H1 (cell line): Measurements from ENCODE around the gene ZRANB3. TPM values are rescaled to one million over a fixed set of nuclear protein-coding genes. Genes with fewer than 3 reads are reported as not detected.

Experiments used
- CTCF ChIA-PET: fragments of 300-600 bp; sonication (Branson Sonifier 250); formaldehyde crosslinking; loops from one replicate; lab custom pipeline; 2021; ENCODE audit not compliant: partially characterized antibody; lab: Charles Lee
- POLR2A ChIA-PET: fragments of 300-600 bp; sonication (Branson Sonifier 250); formaldehyde crosslinking; loops from one replicate; lab custom pipeline; 2021; ENCODE audit warnings: inconsistent platforms; ENCODE audit not compliant: partially characterized antibody; lab: Charles Lee
- DNase-seq, 2 experiments: peaks; one replicate each; pipeline versions ENCODE4 v3.0.0 to v3.0.0-alpha.2; 2010 to 2022; ENCODE audit warnings: low spot score in 2 of 2, low read depth in 1 of 2, mixed read lengths in 1 of 2
- FAIRE-seq: peaks from 2 replicates; lab custom pipeline; 2011; peaks lifted over from hg19 to GRCh38; lab: Jason Lieb, UNC
- H2AFZ ChIP-seq: 2 replicates; pipeline ENCODE4 v1.8.1; 2012; ENCODE audit warnings: low read length, inconsistent platforms
- H2AK5ac ChIP-seq: 2 replicates; pipeline ENCODE4 v1.6.1; 2013; ENCODE audit warnings: low read depth, low read length
- H2BK120ac ChIP-seq: replicated peaks from 2 replicates; pipeline ENCODE3; 2013; ENCODE audit warnings: low read depth, low read length, inconsistent platforms
- H2BK12ac ChIP-seq: 2 replicates; pipeline ENCODE4 v1.6.1; 2013; ENCODE audit warnings: low read depth, low read length
- H2BK15ac ChIP-seq: 2 replicates; pipeline ENCODE4 v1.6.1; 2013; ENCODE audit warnings: low read length
- H2BK20ac ChIP-seq: 2 replicates; pipeline ENCODE4 v1.6.1; 2013; ENCODE audit warnings: low read length
- H2BK5ac ChIP-seq: 2 replicates; pipeline ENCODE4 v1.6.1; 2013; ENCODE audit warnings: low read depth, low read length
- H3K14ac ChIP-seq: 2 replicates; pipeline ENCODE4 v1.6.1; 2013; ENCODE audit warnings: inconsistent platforms; ENCODE audit not compliant: insufficient read length
- H3K18ac ChIP-seq: 2 replicates; pipeline ENCODE4 v1.6.1; 2013; ENCODE audit warnings: low read length; ENCODE audit errors: extremely low read depth
- H3K23ac ChIP-seq: 2 replicates; pipeline ENCODE4 v1.6.1; 2013; ENCODE audit warnings: inconsistent platforms; ENCODE audit not compliant: insufficient read length
- H3K23me2 ChIP-seq: 2 replicates; pipeline ENCODE4 v1.6.1; 2013; ENCODE audit warnings: low read depth, low read length
- H3K27ac ChIP-seq: 2 replicates; pipeline ENCODE4 v1.6.1; 2011; ENCODE audit warnings: low read depth, low read length, inconsistent platforms
- H3K27me3 ChIP-seq, 4 experiments: replicated peaks in 1 of 4; 1 replicate in 1 of 4; 2 replicates in 3 of 4; pipeline versions ENCODE4 v1.6.1 to v1.8.1; 2011 to 2013; ENCODE audit warnings: low read length in 3 of 4, mild to moderate bottlenecking in 3 of 4, inconsistent platforms in 2 of 4, mixed read lengths in 2 of 4, moderate library complexity in 1 of 4; ENCODE audit not compliant: control insufficient read depth in 3 of 4, insufficient read depth in 3 of 4; ENCODE audit errors: extremely low read depth in 1 of 4
- H3K36me3 ChIP-seq, 4 experiments: 2 replicates each; pipeline versions ENCODE4 v1.6.1 to v1.8.1; 2011 to 2013; ENCODE audit warnings: mild to moderate bottlenecking in 4 of 4, low read length in 3 of 4, moderate library complexity in 2 of 4, control low read depth in 1 of 4, inconsistent platforms in 1 of 4; ENCODE audit not compliant: insufficient read depth in 4 of 4, control insufficient read depth in 2 of 4
- H3K4ac ChIP-seq: replicated peaks from 2 replicates; pipeline ENCODE3; 2013; ENCODE audit warnings: low read length, low read depth, mixed read lengths, inconsistent platforms; ENCODE audit not compliant: insufficient read length
- H3K4me1 ChIP-seq, 4 experiments: replicated peaks in 1 of 4; 1 replicate in 1 of 4; 2 replicates in 3 of 4; pipeline versions ENCODE4 v1.6.1 to v1.8.1; 2011 to 2013; ENCODE audit warnings: low read length in 3 of 4, inconsistent platforms in 2 of 4, mixed read lengths in 1 of 4; ENCODE audit not compliant: insufficient read depth in 4 of 4, control insufficient read depth in 3 of 4
- H3K4me2 ChIP-seq, 2 experiments: 2 replicates each; pipeline versions ENCODE4 v1.6.1 to v1.8.1; 2011 to 2013; ENCODE audit warnings: low read depth in 2 of 2, low read length in 2 of 2, control low read depth in 1 of 2, inconsistent platforms in 1 of 2, mild to moderate bottlenecking in 1 of 2; ENCODE audit not compliant: insufficient read depth in 1 of 2
- H3K4me3 ChIP-seq, 4 experiments: fragments of 200-600, 300-600 bp in 1 of 4; sonication (generic), shearing (Covaris generic), sonication (Bioruptor Twin) in 1 of 4; 2 replicates each; pipeline versions ENCODE4 v1.5.1 to v1.8.1; 2011 to 2016; ENCODE audit warnings: low read length in 4 of 4, low read depth in 3 of 4, control low read depth in 2 of 4, inconsistent platforms in 2 of 4, mild to moderate bottlenecking in 2 of 4, mixed read lengths in 1 of 4, moderate library complexity in 1 of 4; ENCODE audit not compliant: insufficient read depth in 2 of 4; ENCODE audit errors: extremely low read depth in 1 of 4
- H3K56ac ChIP-seq: replicated peaks from 2 replicates; pipeline ENCODE3; 2013; ENCODE audit warnings: low read depth, mild to moderate bottlenecking, mixed read lengths, low read length, inconsistent platforms; ENCODE audit not compliant: insufficient read length
- H3K79me1 ChIP-seq: 2 replicates; pipeline ENCODE4 v1.6.1; 2013; ENCODE audit warnings: low read depth, low read length, control low read depth
- H3K79me2 ChIP-seq, 2 experiments: 2 replicates each; pipeline versions ENCODE4 v1.6.1 to v1.8.1; 2012 to 2013; ENCODE audit warnings: low read length in 2 of 2, mild to moderate bottlenecking in 2 of 2, inconsistent platforms in 1 of 2; ENCODE audit not compliant: insufficient read depth in 2 of 2, control insufficient read depth in 1 of 2
- H3K9ac ChIP-seq, 4 experiments: replicated peaks in 1 of 4; 1 replicate in 1 of 4; 2 replicates in 3 of 4; pipeline versions ENCODE4 v1.6.1 to v1.8.1; 2011 to 2013; ENCODE audit warnings: low read depth in 3 of 4, low read length in 3 of 4, control low read depth in 2 of 4, mild to moderate bottlenecking in 2 of 4, moderate library complexity in 2 of 4, inconsistent platforms in 1 of 4; ENCODE audit errors: extremely low read depth in 1 of 4
- H3K9me3 ChIP-seq, 2 experiments: 2 replicates each; pipeline versions ENCODE4 v1.6.1 to v1.8.1; 2012 to 2013; ENCODE audit warnings: mild to moderate bottlenecking in 2 of 2, moderate library complexity in 2 of 2, control low read depth in 1 of 2, inconsistent platforms in 1 of 2, low read depth in 1 of 2, low read length in 1 of 2, mixed read lengths in 1 of 2; ENCODE audit not compliant: insufficient read depth in 2 of 2
- H4K20me1 ChIP-seq, 2 experiments: replicated peaks in 1 of 2; 2 replicates each; pipeline versions ENCODE3 to v1.8.1; 2011 to 2013; ENCODE audit warnings: inconsistent platforms in 2 of 2, low read length in 2 of 2, mild to moderate bottlenecking in 1 of 2; ENCODE audit not compliant: insufficient read depth in 2 of 2, control insufficient read depth in 1 of 2
- H4K5ac ChIP-seq: 2 replicates; pipeline ENCODE4 v1.6.1; 2013; ENCODE audit warnings: low read length, low read depth, mixed read lengths, inconsistent platforms; ENCODE audit not compliant: insufficient read length
- H4K8ac ChIP-seq: 2 replicates; pipeline ENCODE4 v1.8.0; 2013; ENCODE audit warnings: mild to moderate bottlenecking, moderate library complexity, low read length, inconsistent platforms; ENCODE audit not compliant: insufficient read depth; ENCODE audit errors: extremely low read depth
- H4K91ac ChIP-seq: replicated peaks from 2 replicates; pipeline ENCODE3; 2013; ENCODE audit warnings: low read length, mixed read lengths, inconsistent platforms; ENCODE audit not compliant: insufficient read length
- CHD2 ChIP-seq: IDR thresholded peaks from 2 replicates; pipeline ENCODE4 v1.6.1; 2012; ENCODE audit warnings: low read length, improper control_type of control experiment
- FOSL1 ChIP-seq: IDR thresholded peaks from 2 replicates; pipeline ENCODE4 v1.6.1; 2011; ENCODE audit warnings: mild to moderate bottlenecking, low read depth, low read length, moderate library complexity; ENCODE audit not compliant: insufficient read depth
- GABPA ChIP-seq: IDR thresholded peaks from 2 replicates; pipeline ENCODE4 v1.6.1; 2011; ENCODE audit warnings: mild to moderate bottlenecking, low read length, moderate library complexity, borderline replicate concordance; ENCODE audit not compliant: insufficient read depth
- RNF2 ChIP-seq: fragments of 200-900, 300-1000 bp; sonication (generic); IDR thresholded peaks from 2 replicates; pipeline ENCODE4 v1.7.1; 2016; ENCODE audit warnings: borderline replicate concordance, low read depth, mild to moderate bottlenecking, antibody characterized with exemption, low read length; ENCODE audit not compliant: poor library complexity, severe bottlenecking; ENCODE audit errors: missing control alignments
- TBP ChIP-seq: IDR thresholded peaks from 2 replicates; pipeline ENCODE4 v1.6.1; 2011; ENCODE audit warnings: low read depth, low read length, improper control_type of control experiment
- WGBS, 2 experiments: shearing (Covaris generic) in 1 of 2; methylation state at CpG; one replicate each; pipeline versions ENCODE4 v1.1.6 to v1.1.7; 2013 to 2015; ENCODE audit warnings: low lambda C conversion rate in 2 of 2, mixed read lengths in 2 of 2, inconsistent platforms in 1 of 2, low coverage in 1 of 2, missing lambda C conversion rate in 1 of 2; ENCODE audit not compliant: insufficient replicate concordance in 2 of 2, insufficient coverage in 1 of 2, insufficient read length in 1 of 2; ENCODE audit errors: extremely low coverage in 1 of 2, missing lambda C conversion rate in 1 of 2; 5-methylcytosine and 5-hydroxymethylcytosine counted together
- polyA plus RNA-seq, 7 experiments: library from polyadenylated mRNA; depleted of rRNA in 3 of 7; stranded (reverse) in 5 of 7; unstranded in 2 of 7; fragments of >200 nt in 5 of 7; fragments of 200-250 nt in 2 of 7; gene quantifications; 1 replicate in 5 of 7; 2 replicates in 1 of 7; 4 replicates in 1 of 7; pipeline versions ENCODE4 v1.2.1 to v1.2.3, GENCODE V29; 2011 to 2013; ENCODE audit warnings: missing spikeins in 2 of 7, mixed read lengths in 2 of 7
- total RNA-seq: library from RNA; stranded (reverse); fragmentation: NEBNext Ultra II Directional; extraction: Animal tissue kit (Norgen Biotek cat#: 25700); gene quantifications from 2 replicates; pipeline ENCODE4 v1.2.1, GENCODE V29; 2021

Gene ZRANB3
- total and polyA plus RNA-seq, 2 of the 8 experiments (the other 6 are each of a cell fraction or from before 2014, with no cell fraction given) = 4.5 to 19.3 TPM

- H3K36me3 ChIP-seq = peaks cover 0 to 17% (median 0%) of the 10 kb centered on the region in 4 experiments; a peak in 2 of 8 replicates
- H3K4me1 ChIP-seq = no peaks in the 10 kb centered on the region
- H3K4me2 ChIP-seq = no peak overlapping the region
- H2BK20ac ChIP-seq = no peak overlapping the region
- no peak overlapping the region for H2BK15ac ChIP-seq
- H4K8ac ChIP-seq = no peak overlapping the region
- no peaks in the 10 kb centered on the region for H3K79me2 ChIP-seq
- no peak overlapping the region for H3K4ac ChIP-seq
- H4K91ac ChIP-seq = no peak overlapping the region
- H3K27me3 ChIP-seq = no peaks in the 10 kb centered on the region
- no peak overlapping the region for H3K4me3 ChIP-seq
- no peak overlapping the region for H3K14ac ChIP-seq
- H2AK5ac ChIP-seq = no peak overlapping the region
- H3K9me3 ChIP-seq = peaks cover 20 to 28% of the 10 kb centered on the region in 2 experiments
- H3K79me1 ChIP-seq = no peaks in the 10 kb centered on the region
- H2AFZ ChIP-seq = no peak overlapping the region
- no peak overlapping the region for H3K18ac ChIP-seq
- H2BK12ac ChIP-seq = no peak overlapping the region
- H3K23me2 ChIP-seq = no peaks in the 10 kb centered on the region
- no peak overlapping the region for H3K56ac ChIP-seq
- H4K20me1 ChIP-seq = no peaks in the 10 kb centered on the region
- H2BK5ac ChIP-seq = no peak overlapping the region
- FAIRE-seq (no peak), DNase-seq (no peak)
- no peak overlapping the region for H3K27ac ChIP-seq
- ChIA-PET CTCF (no interaction called here), POLR2A (no interaction called here)
- H3K23ac ChIP-seq = no peak overlapping the region
- 81% methylated on average over 2 of the region's 2 CpGs; no CpG with 5 or more reads in 1 of the 2 experiments for WGBS, 2 experiments
- H3K9ac ChIP-seq = no peak overlapping the region
- no peak overlapping the region for H2BK120ac ChIP-seq
- H4K5ac ChIP-seq = no peak overlapping the region
- TF ChIP-seq GABPA (no peak), CHD2 (no peak), RNF2 (no peak), FOSL1 (no peak), TBP (no peak)
Measured at GRCh38 chr2:135299165-135299564, 231.9 kb downstream of the ZRANB3 start.
